Esophagus muscularis mucosa (tissue), 4 donors: ENCODE results near the gene DCTPP1.

Experiments
- CTCF ChIP-seq, 3 experiments: fragments of 200-600 bp in 2 of 3; fragments of 450-650 bp in 1 of 3; sonication (generic) in 2 of 3; IDR thresholded peaks; one replicate each; pipeline ENCODE4 v1.5.1; 2017 to 2019; ENCODE audit warnings: antibody characterized with exemption in 3 of 3, mild to moderate bottlenecking in 2 of 3, moderate library complexity in 1 of 3
- EP300 ChIP-seq: sonication (generic); formaldehyde crosslinking; IDR thresholded peaks from one replicate; pipeline ENCODE4 v1.6.1; 2017; ENCODE audit warnings: antibody characterized with exemption
- POLR2A ChIP-seq: fragments of 450-650 bp; IDR thresholded peaks from one replicate; pipeline ENCODE4 v1.6.1; 2017; ENCODE audit warnings: antibody characterized with exemption, moderate library complexity, mild to moderate bottlenecking, low read depth

- TF ChIP-seq CTCF (IDR thresholded peaks at IDR 0.05) (no peak), POLR2A (no peak), EP300 (no peak)
Observed at GRCh38 chr16:30443631-30444030, 13.8 kb upstream of the DCTPP1 start.
